HepG2 (cell line): ENCODE results near the gene B3GNT9. TPM values are rescaled to one million over a fixed set of nuclear protein-coding genes. Genes with fewer than 3 reads are reported as not detected.

Experiments used
- ATAC-seq: fragments of 200-7000 bp; cut with Tn5 transposase; 3 replicates; pipeline ENCODE4 v1.9.1; 2020; ENCODE audit warnings: mild to moderate bottlenecking, moderate library complexity
- BruUV-seq: library from RNA; stranded (reverse); fragments of 400-500 nt; replicated peaks from 2 replicates; lab custom pipeline; 2021; lab: Mats Ljungman, UMichigan
- CTCF ChIA-PET: fragments of 300-600 bp; formaldehyde crosslinking; extraction: SDS; loops from one replicate; lab custom pipeline; 2021; ENCODE audit warnings: low total read pairs, inconsistent platforms, low intra/inter-chr PET ratio; lab: Yijun Ruan, JAX
- POLR2A ChIA-PET: fragments of 350-600 bp; sonication (Branson Sonifier 250); formaldehyde crosslinking; loops from one replicate; lab custom pipeline; 2020; ENCODE audit warnings: antibody characterized with exemption, inconsistent platforms; lab: Yijun Ruan, JAX
- DNase-seq: peaks from one replicate; pipeline ENCODE4 v3.0.0-alpha.2; 2015; ENCODE audit warnings: low spot score
- FAIRE-seq: peaks from 3 replicates; lab custom pipeline; 2011; peaks lifted over from hg19 to GRCh38; lab: Jason Lieb, UNC
- H2AFZ ChIP-seq: one replicate; pipeline ENCODE4 v1.6.1; 2011; ENCODE audit warnings: low read length, inconsistent platforms
- H3K27ac ChIP-seq: fragments of 300-600 bp; 3 replicates; pipeline ENCODE4 v1.8.0; 2011; ENCODE audit warnings: mixed run types, mild to moderate bottlenecking, mixed read lengths, low read length, inconsistent platforms; ENCODE audit not compliant: insufficient read depth; ENCODE audit errors: extremely low read length
- H3K27me3 ChIP-seq, 2 experiments: fragments of 200-600 bp in 1 of 2; 2 replicates in 1 of 2; 3 replicates in 1 of 2; pipeline versions ENCODE4 v1.6.0 to v1.8.0; 2011; ENCODE audit warnings: low read length in 2 of 2, mild to moderate bottlenecking in 2 of 2, moderate library complexity in 2 of 2, inconsistent platforms in 1 of 2; ENCODE audit not compliant: insufficient read depth in 2 of 2, control insufficient read depth in 1 of 2
- H3K36me3 ChIP-seq, 2 experiments: fragments of 200-600 bp in 1 of 2; replicated peaks in 1 of 2; 2 replicates in 1 of 2; 3 replicates in 1 of 2; pipeline versions ENCODE4 v1.5.1 to v1.8.0; 2011; ENCODE audit warnings: low read length in 2 of 2, inconsistent platforms in 1 of 2; ENCODE audit not compliant: insufficient read depth in 2 of 2, control insufficient read depth in 1 of 2
- H3K4me1 ChIP-seq: 2 replicates; pipeline ENCODE4 v1.5.1; 2012; ENCODE audit warnings: low read length, inconsistent platforms; ENCODE audit not compliant: insufficient read depth
- H3K4me2 ChIP-seq: 2 replicates; pipeline ENCODE4 v1.6.0; 2011; ENCODE audit warnings: low read depth, low read length, inconsistent platforms
- H3K4me3 ChIP-seq, 3 experiments: fragments of 200-600 bp in 1 of 3; sonication (generic), shearing (Covaris generic) in 1 of 3; replicated peaks in 1 of 3; 2 replicates each; pipeline ENCODE4 v1.5.1; 2011 to 2016; ENCODE audit warnings: low read length in 3 of 3, inconsistent platforms in 2 of 3, low read depth in 2 of 3, mild to moderate bottlenecking in 2 of 3, control low read depth in 1 of 3, mixed read lengths in 1 of 3; ENCODE audit not compliant: insufficient read depth in 1 of 3
- H3K79me2 ChIP-seq: one replicate; pipeline ENCODE4 v1.6.1; 2011; ENCODE audit warnings: low read length, inconsistent platforms; ENCODE audit not compliant: insufficient read depth
- H3K9ac ChIP-seq: 2 replicates; pipeline ENCODE4 v1.6.0; 2011; ENCODE audit warnings: mild to moderate bottlenecking, low read depth, low read length, inconsistent platforms; ENCODE audit not compliant: insufficient read depth
- H3K9me3 ChIP-seq: 2 replicates; pipeline ENCODE4 v1.5.1; 2012; ENCODE audit warnings: mild to moderate bottlenecking, low read length
- H4K20me1 ChIP-seq: 2 replicates; pipeline ENCODE4 v1.6.0; 2011; ENCODE audit warnings: inconsistent platforms, mild to moderate bottlenecking, low read length, moderate library complexity; ENCODE audit not compliant: insufficient read depth
- AGO1 ChIP-seq: fragments of 200-400 bp; formaldehyde crosslinking; IDR thresholded peaks from 2 replicates; pipeline ENCODE4 v1.6.1; 2017; ENCODE audit warnings: mild to moderate bottlenecking, low read depth, low read length, moderate library complexity; ENCODE audit not compliant: poor library complexity, severe bottlenecking
- AHR ChIP-seq: IDR thresholded peaks from 2 replicates; pipeline ENCODE4 v1.6.1; 2018; ENCODE audit warnings: missing genetic modification reagents, missing compliant biosample characterization
- ARNT2 ChIP-seq: sonication (generic); formaldehyde crosslinking; IDR thresholded peaks from 2 replicates; pipeline ENCODE4 v1.8.0; 2022; ENCODE audit warnings: mild to moderate bottlenecking, low read depth, missing genetic modification reagents, moderate library complexity
- BHLHE40 ChIP-seq: IDR thresholded peaks from 2 replicates; pipeline ENCODE4 v1.6.1; 2011; ENCODE audit warnings: low read length, improper control_type of control experiment
- GTF2F1 ChIP-seq: fragments of 150-350 bp; IDR thresholded peaks from 2 replicates; pipeline ENCODE4 v1.6.1; 2014; ENCODE audit warnings: low read length
- HNF4A ChIP-seq: sonication (generic); formaldehyde crosslinking; IDR thresholded peaks from 2 replicates; pipeline ENCODE4 v1.4.0; 2020; ENCODE audit warnings: missing genetic modification reagents
- KDM2A ChIP-seq: sonication (generic); formaldehyde crosslinking; IDR thresholded peaks from 2 replicates; pipeline ENCODE4 v1.4.0; 2020; ENCODE audit warnings: low read depth, missing genetic modification reagents, borderline replicate concordance
- PHF21A ChIP-seq: sonication (generic); formaldehyde crosslinking; IDR thresholded peaks from 2 replicates; pipeline ENCODE4 v1.5.0; 2020; ENCODE audit warnings: mild to moderate bottlenecking, missing genetic modification reagents
- RNF2 ChIP-seq: fragments of 450-650 bp; conservative IDR thresholded peaks from 2 replicates; pipeline ENCODE4 v1.6.1; 2016; ENCODE audit warnings: low read depth
- RORA ChIP-seq: sonication (generic); formaldehyde crosslinking; IDR thresholded peaks from 2 replicates; pipeline ENCODE4 v1.5.0; 2020; ENCODE audit warnings: mild to moderate bottlenecking, missing genetic modification reagents, moderate library complexity
- SMARCE1 ChIP-seq: fragments of 450-650 bp; IDR thresholded peaks from 2 replicates; pipeline ENCODE4 v1.6.1; 2017; ENCODE audit warnings: borderline replicate concordance
- SOX5 ChIP-seq: IDR thresholded peaks from 2 replicates; pipeline ENCODE4 v1.6.1; 2016; ENCODE audit warnings: borderline replicate concordance
- SRY ChIP-seq: sonication (generic); formaldehyde crosslinking; IDR thresholded peaks from 2 replicates; pipeline ENCODE4 v1.8.0; 2022; ENCODE audit warnings: mild to moderate bottlenecking, missing genetic modification reagents
- ZEB1 ChIP-seq: IDR thresholded peaks from 2 replicates; pipeline ENCODE4 v1.6.1; 2012; ENCODE audit warnings: mild to moderate bottlenecking, low read depth, inconsistent platforms; ENCODE audit not compliant: insufficient replicate concordance
- ZMYM3 ChIP-seq: sonication (generic); formaldehyde crosslinking; IDR thresholded peaks from 2 replicates; pipeline ENCODE4 v1.5.1; 2020; ENCODE audit warnings: mild to moderate bottlenecking, missing genetic modification reagents
- ZNF382 ChIP-seq: sonication (generic); formaldehyde crosslinking; IDR thresholded peaks from 2 replicates; pipeline ENCODE4 v1.5.0; 2020; ENCODE audit warnings: missing genetic modification reagents, mild to moderate bottlenecking, borderline replicate concordance
- ZNF761 ChIP-seq: sonication (generic); formaldehyde crosslinking; conservative IDR thresholded peaks from 2 replicates; pipeline ENCODE4 v1.4.0; 2020; ENCODE audit warnings: mild to moderate bottlenecking, missing genetic modification reagents
- ZNF788 ChIP-seq: sonication (generic); formaldehyde crosslinking; IDR thresholded peaks from 2 replicates; pipeline ENCODE4 v1.5.0; 2020; ENCODE audit warnings: mild to moderate bottlenecking, missing genetic modification reagents, borderline replicate concordance
- ZNF792 ChIP-seq: IDR thresholded peaks from 2 replicates; pipeline ENCODE4 v1.6.1; 2016
- WGBS: methylation state at CpG from one replicate; pipeline ENCODE4 v1.1.6; 2017; ENCODE audit warnings: low lambda C conversion rate; 5-methylcytosine and 5-hydroxymethylcytosine counted together
- in situ Hi-C: cut with HindIII; loops from 2 replicates; pipeline ENCODE4 v1.10.0; 2017; ENCODE audit warnings: low pct_unique_long_range_greater_than_20kb; ENCODE audit not compliant: extremely low pct_ligation_motif_present
- intact Hi-C: fragments of 100-400 bp; cut with micrococcal nuclease; formaldehyde crosslinking; loops from one replicate; pipeline ENCODE4 v1.10.0; 2022; ENCODE audit not compliant: unreplicated experiment
- polyA plus RNA-seq, 8 experiments: library from polyadenylated mRNA; depleted of rRNA in 3 of 8; stranded (reverse) in 7 of 8; unstranded in 1 of 8; fragments of >200 nt; fragmentation: Illumina TruSeq in 4 of 8; extraction: Trizol in 4 of 8; gene quantifications; 2 replicates each; pipeline versions ENCODE4 v1.2.1 to v1.2.3, GENCODE V29; 2011 to 2016; ENCODE audit warnings: low read depth in 4 of 8, missing spikeins in 1 of 8, mixed read lengths in 1 of 8; ENCODE audit not compliant: insufficient read depth in 1 of 8
- total RNA-seq, 5 experiments: library from RNA; depleted of rRNA; stranded (reverse); fragments of >200 nt; fragmentation: Illumina TruSeq; extraction: Trizol; gene quantifications; 2 replicates each; pipeline ENCODE4 v1.2.3, GENCODE V29; 2016; ENCODE audit warnings: low read depth in 1 of 5
- TF ChIP-seq, protein P1 (sequence below): sonication (generic); formaldehyde crosslinking; IDR thresholded peaks from 2 replicates; pipeline ENCODE4 v1.4.0; 2020; ENCODE audit warnings: missing genetic modification reagents
- TF ChIP-seq, protein P2 (sequence below): sonication (generic); formaldehyde crosslinking; IDR thresholded peaks from 2 replicates; pipeline ENCODE4 v1.4.0; 2020; ENCODE audit warnings: missing genetic modification reagents
- TF ChIP-seq, protein P3 (sequence below): sonication (generic); formaldehyde crosslinking; IDR thresholded peaks from 2 replicates; pipeline ENCODE4 v1.9.0; 2021; ENCODE audit warnings: missing genetic modification reagents, borderline replicate concordance
- TF ChIP-seq, protein P4 (sequence below): sonication (generic); formaldehyde crosslinking; IDR thresholded peaks from 2 replicates; pipeline ENCODE4 v1.5.0; 2020; ENCODE audit warnings: missing genetic modification reagents

The B3GNT9 gene
- total and polyA plus RNA-seq, 2 of the 13 experiments (the other 11 are each of a cell fraction or from before 2014, with no cell fraction given) = 1.5 to 3.1 TPM

DNA sequence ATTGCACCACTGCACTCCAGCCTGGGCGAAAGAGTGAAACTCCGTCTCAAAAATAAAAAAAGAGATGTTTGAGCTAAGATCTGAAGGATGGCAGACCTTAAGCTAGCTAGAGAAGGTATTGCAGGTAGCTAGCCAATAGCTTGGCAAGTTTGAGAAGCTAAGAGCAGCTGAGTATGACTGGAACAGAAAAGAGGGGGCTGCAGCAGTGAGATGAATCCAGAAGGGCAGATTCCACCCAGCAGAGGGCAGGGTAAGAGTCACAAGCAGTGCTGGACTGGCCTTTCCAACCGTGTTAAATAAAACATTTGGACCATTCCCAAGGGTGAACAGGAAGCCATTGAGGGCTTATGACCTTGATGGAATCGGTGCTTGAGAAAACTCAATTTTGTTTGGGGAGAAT lies 46.7 kb downstream of the B3GNT9 start:
- Histone ChIP-seq H3K27me3 (no peaks in the 10 kb centered on the region), H3K27ac (no peak overlapping the region), H3K36me3 (peaks cover 7 to 8% of the 10 kb centered on the region in 2 experiments; a peak in 4 of 5 replicates), H3K9me3 (no peaks in the 10 kb centered on the region), H3K4me1 (peaks cover 10% of the 10 kb centered on the region), H4K20me1 (no peaks in the 10 kb centered on the region), H3K9ac (no peak overlapping the region), H3K4me2 (no peak overlapping the region), H2AFZ (no peak overlapping the region), H3K79me2 (no peaks in the 10 kb centered on the region), H3K4me3 (no peak overlapping the region)
- ChIA-PET POLR2A (interaction anchor here (0.8 to 2.4 kb wide), 6 partner anchors 11 to 86 kb away, joined by 3 to 8 read pairs (median 5); partner anchors contain the start of gene B3GNT9), CTCF (interaction anchor here (1.2 to 2.4 kb wide), 4 partner anchors 51 to 143 kb away, joined by 3 to 20 read pairs (median 4); partner anchors contain the start of gene CES3)
- peak; percentile 90 for FAIRE-seq
- intact Hi-C loops = no loop called here
- 44% methylated on average over 4 of the region's 4 CpGs for WGBS
- ATAC-seq = peak; percentile 92
- in situ Hi-C loops = no loop called here
- no TSS peak for BruUV-seq
- DNase-seq = peak; percentile 68
- TF ChIP-seq ZNF382 (no peak), AHR (CRISPR knock-in tag) (no peak), ZNF788 (CRISPR knock-in tag) (no peak), ZMYM3 (0 out of 2 replicates have a peak, but pooled peaks have one; percentile 36), SMARCE1 (no peak), AGO1 (no peak), ARNT2 (CRISPR knock-in tag) (no peak), HNF4A (CRISPR knock-in tag) (no peak), ZNF792 (no peak), ZEB1 (no peak), ZNF761 (CRISPR knock-in tag) (no peak), SOX5 (CRISPR knock-in tag) (no peak), PHF21A (CRISPR knock-in tag) (no peak; the same call in 1 of the 2 replicates), BHLHE40 (no peak), SRY (CRISPR knock-in tag) (no peak), KDM2A (0 out of 2 replicates have a peak, but pooled peaks have one; percentile 49), RORA (CRISPR knock-in tag) (no peak), GTF2F1 (no peak), RNF2 (no peak)
- TF ChIP-seq, protein P1, sequence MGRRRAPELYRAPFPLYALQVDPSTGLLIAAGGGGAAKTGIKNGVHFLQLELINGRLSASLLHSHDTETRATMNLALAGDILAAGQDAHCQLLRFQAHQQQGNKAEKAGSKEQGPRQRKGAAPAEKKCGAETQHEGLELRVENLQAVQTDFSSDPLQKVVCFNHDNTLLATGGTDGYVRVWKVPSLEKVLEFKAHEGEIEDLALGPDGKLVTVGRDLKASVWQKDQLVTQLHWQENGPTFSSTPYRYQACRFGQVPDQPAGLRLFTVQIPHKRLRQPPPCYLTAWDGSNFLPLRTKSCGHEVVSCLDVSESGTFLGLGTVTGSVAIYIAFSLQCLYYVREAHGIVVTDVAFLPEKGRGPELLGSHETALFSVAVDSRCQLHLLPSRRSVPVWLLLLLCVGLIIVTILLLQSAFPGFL (CRISPR knock-in tag) = no peak
- TF ChIP-seq, protein P2, sequence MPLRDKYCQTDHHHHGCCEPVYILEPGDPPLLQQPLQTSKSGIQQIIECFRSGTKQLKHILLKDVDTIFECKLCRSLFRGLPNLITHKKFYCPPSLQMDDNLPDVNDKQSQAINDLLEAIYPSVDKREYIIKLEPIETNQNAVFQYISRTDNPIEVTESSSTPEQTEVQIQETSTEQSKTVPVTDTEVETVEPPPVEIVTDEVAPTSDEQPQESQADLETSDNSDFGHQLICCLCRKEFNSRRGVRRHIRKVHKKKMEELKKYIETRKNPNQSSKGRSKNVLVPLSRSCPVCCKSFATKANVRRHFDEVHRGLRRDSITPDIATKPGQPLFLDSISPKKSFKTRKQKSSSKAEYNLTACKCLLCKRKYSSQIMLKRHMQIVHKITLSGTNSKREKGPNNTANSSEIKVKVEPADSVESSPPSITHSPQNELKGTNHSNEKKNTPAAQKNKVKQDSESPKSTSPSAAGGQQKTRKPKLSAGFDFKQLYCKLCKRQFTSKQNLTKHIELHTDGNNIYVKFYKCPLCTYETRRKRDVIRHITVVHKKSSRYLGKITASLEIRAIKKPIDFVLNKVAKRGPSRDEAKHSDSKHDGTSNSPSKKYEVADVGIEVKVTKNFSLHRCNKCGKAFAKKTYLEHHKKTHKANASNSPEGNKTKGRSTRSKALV = no peak
- TF ChIP-seq, protein P3, sequence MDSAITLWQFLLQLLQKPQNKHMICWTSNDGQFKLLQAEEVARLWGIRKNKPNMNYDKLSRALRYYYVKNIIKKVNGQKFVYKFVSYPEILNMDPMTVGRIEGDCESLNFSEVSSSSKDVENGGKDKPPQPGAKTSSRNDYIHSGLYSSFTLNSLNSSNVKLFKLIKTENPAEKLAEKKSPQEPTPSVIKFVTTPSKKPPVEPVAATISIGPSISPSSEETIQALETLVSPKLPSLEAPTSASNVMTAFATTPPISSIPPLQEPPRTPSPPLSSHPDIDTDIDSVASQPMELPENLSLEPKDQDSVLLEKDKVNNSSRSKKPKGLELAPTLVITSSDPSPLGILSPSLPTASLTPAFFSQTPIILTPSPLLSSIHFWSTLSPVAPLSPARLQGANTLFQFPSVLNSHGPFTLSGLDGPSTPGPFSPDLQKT = no peak
- TF ChIP-seq, protein P4, sequence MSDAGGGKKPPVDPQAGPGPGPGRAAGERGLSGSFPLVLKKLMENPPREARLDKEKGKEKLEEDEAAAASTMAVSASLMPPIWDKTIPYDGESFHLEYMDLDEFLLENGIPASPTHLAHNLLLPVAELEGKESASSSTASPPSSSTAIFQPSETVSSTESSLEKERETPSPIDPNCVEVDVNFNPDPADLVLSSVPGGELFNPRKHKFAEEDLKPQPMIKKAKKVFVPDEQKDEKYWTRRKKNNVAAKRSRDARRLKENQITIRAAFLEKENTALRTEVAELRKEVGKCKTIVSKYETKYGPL (CRISPR knock-in tag) = no peak
